Measurements from ENCODE around the gene PAX5.
"Not testable (repeated sequence)": the region's sequence is repeated elsewhere in the genome, so short reads cannot be mapped to it uniquely, and the experiment has no call there.

PAX5 gene

GRCh38 chr9:37033682-37034304 lies at the start of gene PAX5:
TSS of gene PAX5 (minus strand) at chr9:37034268. CDS start at chr9:37034031, 237 bp downstream.
- DNase-seq (ENCODE audit: low spot score) = no peak

DNA sequence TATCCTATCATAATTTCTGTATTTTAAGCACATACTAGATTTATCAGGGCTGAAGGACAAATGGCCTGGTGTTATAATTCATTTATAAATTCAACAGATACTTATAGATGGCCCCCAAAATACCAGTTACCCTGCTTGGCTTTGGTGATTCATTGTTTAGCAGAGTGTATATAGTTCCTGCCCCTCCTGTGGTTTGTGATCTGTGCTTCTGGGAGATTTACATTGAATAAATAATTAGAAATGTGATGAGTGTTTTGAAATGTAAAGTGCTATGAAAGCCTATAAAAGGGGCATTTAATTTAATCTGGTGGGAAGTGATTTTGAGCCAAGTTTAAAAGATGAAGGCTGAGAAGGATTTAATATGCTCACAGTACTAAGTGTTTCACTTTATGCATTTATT lies 49.6 kb upstream of the PAX5 start:
- DNase-seq (ENCODE audit: low spot score) = no peak

- no peak for DNase-seq (ENCODE audit: low spot score)
These were observed 48.2 kb upstream of the PAX5 start for GRCh38 chr9:37082214-37082765.

GRCh38 chr9:37081507-37081906 lies 47.4 kb upstream of the PAX5 start:
- not testable (repeated sequence) for DNase-seq (ENCODE audit: low spot score)

DNA sequence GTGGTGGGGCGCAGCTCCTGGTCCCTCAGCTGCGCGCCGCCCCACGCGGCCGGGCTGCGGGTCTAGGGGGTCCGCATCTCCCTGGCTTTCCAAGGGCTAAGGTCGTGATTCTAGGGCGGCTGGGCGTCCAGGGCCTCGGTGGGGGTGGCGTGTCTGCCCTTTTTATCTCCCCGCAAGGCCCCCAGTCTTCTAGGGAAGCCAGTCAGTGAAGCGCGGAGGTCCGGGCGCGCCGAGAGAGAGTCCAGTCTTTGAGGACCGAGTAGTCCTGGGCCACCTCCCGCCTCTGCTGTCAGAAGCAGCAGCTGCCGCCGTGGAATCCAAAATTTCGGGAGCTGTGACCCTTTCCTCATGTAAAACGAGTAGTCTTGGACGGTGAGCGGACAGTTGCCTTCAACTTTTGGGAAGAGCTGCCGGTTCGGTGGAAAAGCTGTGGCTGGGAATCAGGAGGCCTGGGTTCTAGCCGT lies 46.1 kb upstream of the PAX5 start:
- DNase-seq (ENCODE audit: low spot score) = peak; percentile 33

DNA sequence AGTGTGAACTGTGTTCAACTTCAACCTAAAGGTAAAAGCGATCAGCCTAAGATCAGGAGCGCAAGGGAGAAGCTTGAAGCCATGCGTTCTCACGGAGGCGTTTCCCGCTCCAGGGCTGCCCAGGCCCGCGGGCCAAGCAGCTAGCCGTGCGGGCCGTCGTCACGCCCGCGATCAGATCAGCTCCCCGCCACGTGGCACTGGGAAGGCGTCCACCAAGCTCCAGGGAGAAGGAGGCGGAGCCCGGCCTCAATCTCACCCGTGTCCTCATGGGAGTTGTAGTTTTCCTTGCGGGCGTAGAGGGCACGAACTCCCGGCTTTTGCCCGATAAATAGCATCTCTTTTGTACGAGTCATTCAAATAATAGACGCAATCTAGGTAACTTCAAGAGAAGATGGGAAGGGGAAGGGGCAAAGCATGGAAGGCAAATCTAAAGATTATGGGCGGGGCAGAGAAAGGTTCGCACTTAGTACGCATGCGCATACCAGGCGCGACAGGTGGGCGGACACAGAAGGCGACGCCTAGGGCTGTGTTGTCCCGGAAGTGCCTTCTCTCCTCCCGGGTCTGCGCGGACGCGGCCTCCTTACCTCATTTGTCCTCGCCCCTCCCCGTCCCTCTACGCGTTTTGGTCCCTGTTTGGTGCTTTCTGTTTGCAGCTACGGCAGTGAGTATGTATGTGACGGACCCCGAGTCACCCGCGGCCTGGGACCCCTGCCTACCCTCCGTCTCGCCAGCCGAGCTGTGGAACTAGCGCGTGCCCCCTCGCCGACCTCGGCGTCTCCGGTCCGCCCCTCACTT lies 45.5 kb upstream of the PAX5 start:
- peak; percentile 95 for DNase-seq (ENCODE audit: low spot score)

- not testable (repeated sequence) for DNase-seq (ENCODE audit: low spot score)
These were observed 40.7 kb upstream of the PAX5 start for GRCh38 chr9:37074790-37075189.

- no peak for DNase-seq (ENCODE audit: low spot score)
These were observed 32.2 kb upstream of the PAX5 start for GRCh38 chr9:37066139-37066725.

- no peak for DNase-seq (ENCODE audit: low spot score)
These were observed 28.3 kb upstream of the PAX5 start for GRCh38 chr9:37062336-37062735.

DNA sequence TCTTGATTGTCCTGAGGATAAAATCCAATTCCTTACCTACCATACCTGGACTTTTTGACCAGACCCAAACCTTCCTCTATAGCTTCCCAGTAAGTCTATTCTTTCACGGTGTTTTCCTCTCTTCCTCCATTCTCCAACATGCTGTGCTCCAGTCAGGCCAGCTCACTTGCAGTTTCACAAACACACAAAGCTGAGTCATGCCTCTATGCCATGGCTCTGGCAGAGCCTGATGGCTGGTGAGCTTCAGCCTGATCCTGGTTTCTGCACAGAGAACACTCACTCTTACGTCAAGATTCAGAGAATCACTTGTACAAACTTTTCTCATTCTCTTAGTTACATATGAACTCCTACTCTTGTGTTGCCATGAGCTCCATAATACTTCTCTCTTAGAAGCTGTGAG lies 27.7 kb upstream of the PAX5 start:
- peak; percentile 19 for DNase-seq (ENCODE audit: low spot score)

DNA sequence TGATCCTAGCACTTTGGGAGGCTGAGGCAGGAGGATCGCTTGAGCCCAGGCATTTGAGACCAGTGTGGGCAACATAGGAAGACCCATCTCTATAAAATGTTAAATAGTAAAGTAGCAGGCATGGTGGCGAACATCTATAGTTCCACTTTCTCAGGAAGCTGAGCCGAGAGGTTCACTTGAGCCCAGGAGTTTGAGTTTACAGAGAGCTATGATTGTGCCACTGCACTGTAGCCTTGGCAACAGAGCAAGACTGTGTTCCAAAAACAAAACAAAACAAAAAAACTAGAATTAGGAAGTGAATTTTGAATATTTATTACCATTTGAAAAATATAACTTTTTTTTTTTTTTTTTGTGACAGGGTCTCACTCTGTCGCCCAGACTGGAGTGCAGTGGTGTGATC lies 26.8 kb upstream of the PAX5 start:
- DNase-seq (ENCODE audit: low spot score) = no peak

- DNase-seq (ENCODE audit: low spot score) = no peak
These were observed 22.2 kb upstream of the PAX5 start for GRCh38 chr9:37056046-37056920.

DNA sequence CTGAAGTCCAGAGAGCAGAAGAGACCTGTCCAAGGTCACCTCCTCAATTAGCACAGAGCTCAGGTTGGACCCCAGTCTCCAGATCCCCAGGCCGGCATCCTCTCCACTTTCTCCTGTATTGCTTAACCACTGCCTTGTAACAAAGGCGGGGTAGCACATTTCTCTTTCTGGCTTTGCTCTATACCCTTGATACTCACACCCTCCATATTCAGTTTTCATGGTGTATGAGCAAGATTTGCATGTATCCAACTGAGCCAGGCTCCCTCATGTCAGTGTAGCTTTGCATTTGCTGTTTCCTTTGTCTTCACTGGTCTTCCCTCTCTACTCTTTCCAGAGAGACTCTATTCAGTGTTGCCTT lies 20.3 kb upstream of the PAX5 start:
- not testable (repeated sequence) for DNase-seq (ENCODE audit: low spot score)

DNA sequence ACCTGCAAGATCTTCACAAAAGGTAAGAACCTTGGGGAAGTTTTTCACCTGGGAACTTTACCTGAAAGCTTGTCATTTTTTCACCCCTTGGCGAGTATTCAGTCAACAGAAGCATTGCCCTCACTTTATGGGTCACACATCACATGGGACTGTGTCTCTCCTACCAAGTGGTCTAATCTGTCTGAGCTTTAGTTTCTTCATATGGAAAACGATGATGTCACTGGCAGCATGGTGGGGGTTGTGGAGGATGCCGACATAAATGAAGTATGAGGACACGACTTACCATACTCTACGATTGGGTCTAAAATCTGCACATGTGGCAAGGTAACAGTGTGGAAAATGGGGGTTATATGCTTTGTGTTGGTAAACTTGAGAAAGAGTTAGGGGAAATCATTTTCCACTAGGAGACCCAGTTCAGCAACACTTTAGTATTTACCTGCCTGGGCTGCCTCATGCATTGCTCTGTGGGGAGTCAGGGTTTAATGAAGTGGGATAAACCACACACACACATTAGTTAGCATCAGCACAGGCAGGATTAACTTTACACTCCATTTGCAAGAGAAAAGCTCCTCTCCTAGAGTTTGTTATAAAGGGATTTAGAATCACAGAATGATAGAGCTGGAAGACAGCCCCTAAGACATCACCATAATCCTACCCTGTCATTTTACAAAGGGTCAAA lies 19.8 kb upstream of the PAX5 start:
- no peak for DNase-seq (ENCODE audit: low spot score)

DNA sequence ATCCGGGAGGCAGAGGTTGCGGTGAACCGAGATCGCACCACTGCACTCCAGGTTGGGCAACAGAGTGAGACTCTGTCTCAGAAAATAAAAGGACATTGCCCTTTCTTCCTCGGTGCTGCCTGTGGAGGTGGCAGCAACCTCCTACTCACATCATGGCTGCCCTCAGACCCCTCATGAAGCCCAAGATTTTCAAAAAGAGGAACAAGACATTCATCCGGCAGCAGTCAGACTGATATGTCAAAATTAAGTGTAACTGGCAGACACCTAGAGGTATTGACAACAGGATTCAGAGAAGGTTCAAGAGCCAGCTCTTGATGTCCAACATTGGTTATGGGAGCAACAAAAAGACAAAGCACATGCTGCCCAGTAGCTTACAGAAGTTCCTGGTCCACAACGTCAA lies 12.6 kb upstream of the PAX5 start:
- no peak for DNase-seq (ENCODE audit: low spot score)

- DNase-seq (ENCODE audit: low spot score) = no peak
These were observed 8.4 kb upstream of the PAX5 start for GRCh38 chr9:37042421-37042820.

DNA sequence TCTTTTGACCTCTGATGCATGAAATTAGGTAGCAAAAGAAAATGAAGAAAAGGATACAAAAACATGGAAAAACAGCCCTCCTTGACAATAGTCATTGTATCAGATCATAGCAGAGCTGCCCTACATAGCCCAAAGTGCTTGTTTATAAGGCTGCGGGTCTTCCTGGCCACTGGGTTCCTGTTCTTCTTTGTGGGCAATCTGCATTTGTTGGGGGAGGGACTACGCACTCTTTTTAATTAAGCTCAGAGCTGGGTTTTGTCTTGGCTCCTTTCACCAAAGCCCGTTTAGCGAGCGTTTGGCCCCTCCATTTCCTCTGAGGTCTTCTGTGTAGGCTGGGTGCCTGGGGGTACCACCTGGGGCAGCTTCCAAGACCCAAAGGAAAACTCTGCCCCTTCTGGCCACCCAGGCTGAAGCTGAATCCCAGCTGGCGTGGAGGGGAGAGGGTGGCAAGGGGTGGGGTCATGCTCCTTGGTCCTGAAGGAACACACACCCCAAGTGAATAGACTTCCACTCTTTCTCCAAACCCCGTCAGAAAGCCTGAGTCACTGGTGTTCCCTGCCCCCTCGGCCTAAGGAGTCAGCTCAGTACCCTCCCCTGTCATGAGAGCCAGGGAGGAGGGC lies 6.5 kb upstream of the PAX5 start:
- no peak for DNase-seq (ENCODE audit: low spot score)

GRCh38 chr9:37038943-37039464 lies 4.9 kb upstream of the PAX5 start:
- DNase-seq (ENCODE audit: low spot score) = no peak

- DNase-seq (ENCODE audit: low spot score) = no peak
These were observed 4.4 kb upstream of the PAX5 start for GRCh38 chr9:37038302-37038942.
